Globus pallidus (tissue), 1 donor: ENCODE measurements around the gene JAML.

Experiments used
- DNase-seq: peaks from one replicate; pipeline ENCODE4 v3.0.0-alpha.2; 2015; ENCODE audit warnings: low spot score

Gene JAML

GRCh38 chr11:118216621-118217481 lies 8.0 kb downstream of the JAML start:
- no peak for DNase-seq

- DNase-seq: no peak
Observed at GRCh38 chr11:118215765-118216164, 9.0 kb downstream of the JAML start.

GRCh38 chr11:118215262-118215661 lies 9.5 kb downstream of the JAML start:
- no peak for DNase-seq

GRCh38 chr11:118214210-118214914 lies 10.4 kb downstream of the JAML start:
- DNase-seq: peak; percentile 49

- no peak for DNase-seq
Observed at GRCh38 chr11:118213781-118214180, 11.0 kb downstream of the JAML start.

GRCh38 chr11:118213201-118213600 lies 11.6 kb downstream of the JAML start:
- no peak for DNase-seq

- no peak for DNase-seq
Observed at GRCh38 chr11:118212781-118213191, 12.0 kb downstream of the JAML start.

- no peak for DNase-seq
Observed at GRCh38 chr11:118212131-118212725, 12.6 kb downstream of the JAML start.

- DNase-seq: no peak
Observed at GRCh38 chr11:118211006-118211405, 13.8 kb downstream of the JAML start.

- DNase-seq: no peak
Observed at GRCh38 chr11:118210323-118210722, 14.5 kb downstream of the JAML start.

GRCh38 chr11:118209033-118209432 lies 15.8 kb downstream of the JAML start:
- no peak for DNase-seq

GRCh38 chr11:118207079-118207478 lies 17.7 kb downstream of the JAML start:
- DNase-seq: no peak

- DNase-seq: no peak
Observed at GRCh38 chr11:118206391-118207031, 18.3 kb downstream of the JAML start.

GRCh38 chr11:118205606-118206378 lies 19.0 kb downstream of the JAML start:
- DNase-seq: no peak

- no peak for DNase-seq
Observed at GRCh38 chr11:118202599-118203422, 22.0 kb downstream of the JAML start.

GRCh38 chr11:118201966-118202365 lies 22.8 kb downstream of the JAML start:
- no peak for DNase-seq

- no peak for DNase-seq
Observed at GRCh38 chr11:118200901-118201680, 23.7 kb downstream of the JAML start.

GRCh38 chr11:118200497-118200896 lies 24.3 kb downstream of the JAML start:
- no peak for DNase-seq

GRCh38 chr11:118199135-118199534 lies 25.7 kb downstream of the JAML start:
- DNase-seq: no peak

- peak; percentile 70 for DNase-seq
Observed at GRCh38 chr11:118198370-118198769, 26.4 kb downstream of the JAML start.
